Smooth muscle cell (in vitro differentiated cells): ENCODE measurements around the gene ZNF808. TPM values are rescaled to one million over a fixed set of nuclear protein-coding genes. Genes with fewer than 3 reads are reported as not detected.
"Not testable (repeated sequence)": the region's sequence is repeated elsewhere in the genome, so short reads cannot be mapped to it uniquely, and the experiment has no call there.

Source experiments
- DNase-seq: peaks from one replicate; lab custom pipeline; 2025; ENCODE audit not compliant: unreplicated experiment; lab: John Stamatoyannopoulos, UW
- H2AFZ ChIP-seq: fragments of 200-600 bp; sonication (generic); 2 replicates; pipeline ENCODE4 v1.6.0; 2016; ENCODE audit warnings: antibody characterized with exemption, low read depth, mild to moderate bottlenecking
- H3F3A ChIP-seq: fragments of 200-600 bp; sonication (generic); 2 replicates; pipeline ENCODE4 v1.6.0; 2017; ENCODE audit warnings: antibody characterized with exemption, low read depth
- H3K27ac ChIP-seq: fragments of 200-600 bp; sonication (generic); 2 replicates; pipeline ENCODE4 v1.5.1; 2016; ENCODE audit warnings: low read depth, mild to moderate bottlenecking
- H3K27me3 ChIP-seq: fragments of 200-600 bp; sonication (generic); 2 replicates; pipeline ENCODE4 v1.6.1; 2016; ENCODE audit warnings: low read depth, mild to moderate bottlenecking
- H3K36me3 ChIP-seq: fragments of 200-600 bp; sonication (generic); 2 replicates; pipeline ENCODE4 v1.5.1; 2016; ENCODE audit warnings: low read depth
- H3K4me1 ChIP-seq: fragments of 200-600 bp; sonication (generic); 2 replicates; pipeline ENCODE4 v1.5.1; 2016; ENCODE audit warnings: low read depth
- H3K4me2 ChIP-seq: fragments of 200-600 bp; sonication (generic); 2 replicates; pipeline ENCODE4 v1.6.0; 2016; ENCODE audit warnings: mild to moderate bottlenecking
- H3K4me3 ChIP-seq: fragments of 200-600 bp; sonication (generic); 2 replicates; pipeline ENCODE4 v1.5.1; 2016; ENCODE audit warnings: mild to moderate bottlenecking
- H3K79me2 ChIP-seq: fragments of 200-600 bp; sonication (generic); 2 replicates; pipeline ENCODE4 v1.6.0; 2016; ENCODE audit warnings: low read depth, mild to moderate bottlenecking
- H3K9ac ChIP-seq: fragments of 200-600 bp; sonication (generic); 2 replicates; pipeline ENCODE4 v1.6.0; 2016; ENCODE audit warnings: low read depth
- H3K9me3 ChIP-seq: fragments of 200-600 bp; sonication (generic); replicated peaks from 2 replicates; pipeline ENCODE4 v1.5.1; 2016; ENCODE audit warnings: low read depth
- H4K20me1 ChIP-seq: fragments of 200-600 bp; sonication (generic); 2 replicates; pipeline ENCODE4 v1.6.0; 2016; ENCODE audit warnings: low read depth
- WGBS: methylation state at CpG from one replicate; pipeline ENCODE4 v1.1.7; 2016; ENCODE audit warnings: low lambda C conversion rate; 5-methylcytosine and 5-hydroxymethylcytosine counted together
- polyA plus RNA-seq: library from polyadenylated mRNA; unstranded; fragments of >200 nt; fragmentation: Nextera tagmentation; extraction: Ambion mirVana; gene quantifications from 2 replicates; pipeline ENCODE4 v1.2.1, GENCODE V29; 2016
- total RNA-seq: library from RNA; depleted of rRNA; stranded (reverse); fragments of >200 nt; gene quantifications from 2 replicates; pipeline ENCODE4 v1.2.3, GENCODE V29; 2014
- TF ChIP-seq, protein P1 (sequence below): fragments of 200-600 bp; sonication (generic); IDR thresholded peaks from 2 replicates; pipeline ENCODE4 v1.5.1; 2017; ENCODE audit warnings: borderline replicate concordance, mild to moderate bottlenecking, antibody characterized with exemption; ENCODE audit not compliant: insufficient read depth, poor library complexity, severe bottlenecking

The ZNF808 gene
- total and polyA plus RNA-seq, 2 experiments from 2014 or later = 3.7 to 41.3 TPM

GRCh38 chr19:52557231-52557995 lies 29.9 kb downstream of the ZNF808 start:
- Histone ChIP-seq H3F3A (no peaks in the 10 kb centered on the region), H4K20me1 (no peaks in the 10 kb centered on the region), H3K27me3 (no peaks in the 10 kb centered on the region), H3K27ac (no peak overlapping the region), H2AFZ (no peak overlapping the region), H3K4me1 (no peaks in the 10 kb centered on the region), H3K9ac (no peak overlapping the region), H3K9me3 (peaks cover 32% of the 10 kb centered on the region), H3K4me2 (no peak overlapping the region), H3K36me3 (peaks cover 55% of the 10 kb centered on the region), H3K4me3 (no peak overlapping the region), H3K79me2 (peaks cover 9% of the 10 kb centered on the region)
- TF ChIP-seq, protein P1, sequence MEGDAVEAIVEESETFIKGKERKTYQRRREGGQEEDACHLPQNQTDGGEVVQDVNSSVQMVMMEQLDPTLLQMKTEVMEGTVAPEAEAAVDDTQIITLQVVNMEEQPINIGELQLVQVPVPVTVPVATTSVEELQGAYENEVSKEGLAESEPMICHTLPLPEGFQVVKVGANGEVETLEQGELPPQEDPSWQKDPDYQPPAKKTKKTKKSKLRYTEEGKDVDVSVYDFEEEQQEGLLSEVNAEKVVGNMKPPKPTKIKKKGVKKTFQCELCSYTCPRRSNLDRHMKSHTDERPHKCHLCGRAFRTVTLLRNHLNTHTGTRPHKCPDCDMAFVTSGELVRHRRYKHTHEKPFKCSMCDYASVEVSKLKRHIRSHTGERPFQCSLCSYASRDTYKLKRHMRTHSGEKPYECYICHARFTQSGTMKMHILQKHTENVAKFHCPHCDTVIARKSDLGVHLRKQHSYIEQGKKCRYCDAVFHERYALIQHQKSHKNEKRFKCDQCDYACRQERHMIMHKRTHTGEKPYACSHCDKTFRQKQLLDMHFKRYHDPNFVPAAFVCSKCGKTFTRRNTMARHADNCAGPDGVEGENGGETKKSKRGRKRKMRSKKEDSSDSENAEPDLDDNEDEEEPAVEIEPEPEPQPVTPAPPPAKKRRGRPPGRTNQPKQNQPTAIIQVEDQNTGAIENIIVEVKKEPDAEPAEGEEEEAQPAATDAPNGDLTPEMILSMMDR = no peak
- no peak for DNase-seq
- 97% methylated on average over 16 of the region's 16 CpGs for WGBS

DNA sequence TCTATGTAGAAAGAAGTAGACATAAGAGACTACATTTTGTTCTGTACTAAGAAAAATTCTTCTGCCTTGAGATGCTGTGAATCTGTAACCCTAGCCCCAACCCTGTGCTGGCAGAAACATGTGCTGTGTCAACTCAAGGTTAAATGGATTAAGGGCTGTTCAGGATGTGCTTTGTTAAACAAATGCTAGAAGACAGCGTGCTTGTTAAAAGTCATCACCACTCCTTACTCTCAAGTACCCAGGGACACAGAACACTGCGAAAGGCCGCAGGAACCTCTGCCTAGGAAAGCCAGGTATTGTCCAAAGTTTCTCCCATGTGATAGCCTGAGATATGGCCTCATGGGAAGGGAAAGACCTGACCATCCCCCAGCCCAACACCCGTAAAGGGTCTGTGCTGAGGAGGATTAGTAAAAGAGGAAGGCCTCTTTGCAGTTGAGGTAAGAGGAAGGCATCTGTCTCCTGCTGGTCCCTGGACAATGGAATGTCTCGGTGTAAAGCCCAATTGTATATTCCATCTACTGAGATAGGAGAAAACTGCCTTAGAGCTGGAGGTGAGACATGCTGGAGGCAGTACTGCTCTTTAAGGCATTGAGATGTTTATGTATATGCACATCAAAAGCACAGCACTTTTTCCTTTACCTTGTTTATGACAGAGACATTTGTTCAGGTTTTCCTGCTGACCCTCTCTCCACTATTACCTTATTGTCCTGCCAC lies 31.4 kb downstream of the ZNF808 start:
- peaks cover 19% of the 10 kb centered on the region for H3K9me3 ChIP-seq

DNA sequence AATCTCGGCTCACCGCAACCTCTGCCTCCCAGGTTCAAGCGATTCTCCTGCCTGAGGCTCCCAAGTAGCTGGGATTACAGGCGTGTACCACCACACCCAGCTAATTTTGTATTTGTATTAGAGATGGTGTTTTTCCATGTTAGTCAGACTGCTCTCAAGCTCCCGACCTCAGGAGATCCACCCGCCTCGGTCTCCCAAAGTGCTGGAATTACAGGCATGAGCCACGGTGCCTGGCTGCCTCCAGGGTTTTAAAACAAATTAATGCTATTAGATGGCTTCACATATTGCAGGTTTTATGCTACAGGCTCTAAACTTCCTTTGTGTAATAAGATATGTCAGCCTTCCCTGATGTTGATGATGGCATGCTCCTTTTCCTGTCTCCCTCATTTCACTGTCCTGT lies 34.1 kb downstream of the ZNF808 start:
- DNase-seq, H3K4me3 ChIP-seq, H3F3A ChIP-seq, H3K27ac ChIP-seq, H3K4me2 ChIP-seq, H3K27me3 ChIP-seq, H3K9me3 ChIP-seq, H2AFZ ChIP-seq, H3K79me2 ChIP-seq, H3K4me1 ChIP-seq, H4K20me1 ChIP-seq, H3K9ac ChIP-seq: not testable (repeated sequence)
- peaks cover 18% of the 10 kb centered on the region for H3K36me3 ChIP-seq
- WGBS = 97% methylated on average over 8 of the region's 8 CpGs

More for the DNA sequence above, 31.4 kb downstream of the ZNF808 start:
- peaks cover 40% of the 10 kb centered on the region for H3K36me3 ChIP-seq
- DNase-seq, H4K20me1 ChIP-seq, H3K27me3 ChIP-seq, H3K9ac ChIP-seq, H2AFZ ChIP-seq, H3K27ac ChIP-seq, H3K4me3 ChIP-seq, H3K4me1 ChIP-seq, H3K79me2 ChIP-seq, H3K4me2 ChIP-seq, H3F3A ChIP-seq: not testable (repeated sequence)
- WGBS = 66% methylated on average over 5 of the region's 5 CpGs

- H3K4me1 ChIP-seq = peaks cover 9% of the 10 kb centered on the region
- H3K9me3 ChIP-seq = no peaks in the 10 kb centered on the region
- peaks cover 8% of the 10 kb centered on the region for H3F3A ChIP-seq
- DNase-seq = no peak
- H4K20me1 ChIP-seq = no peaks in the 10 kb centered on the region
- no peaks in the 10 kb centered on the region for H3K27me3 ChIP-seq
- peaks cover 8% of the 10 kb centered on the region for H3K79me2 ChIP-seq
- no peak overlapping the region for H3K9ac ChIP-seq
- H3K27ac ChIP-seq = peak overlapping the region; percentile 72
- no peak overlapping the region for H3K4me2 ChIP-seq
- H3K4me3 ChIP-seq = no peak overlapping the region
- no peak overlapping the region for H2AFZ ChIP-seq
- 84% methylated on average over 6 of the region's 6 CpGs for WGBS
- no peaks in the 10 kb centered on the region for H3K36me3 ChIP-seq
- TF ChIP-seq, protein P1 = no peak
These were observed 38.7 kb downstream of the ZNF808 start for GRCh38 chr19:52566121-52566520.
